HG03095 (cell line): ENCODE data around the gene NCOA3.

ENCODE experiments used
- ATAC-seq: cut with Tn5 transposase; IDR thresholded peaks from one replicate; pipeline ENCODE4 v1.9.1; 2021; ENCODE audit warnings: moderate library complexity; ENCODE audit not compliant: unreplicated experiment

Gene NCOA3

GRCh38 chr20:47596003-47596571, 94.4 kb downstream of the NCOA3 start:
- no peak for ATAC-seq

DNA sequence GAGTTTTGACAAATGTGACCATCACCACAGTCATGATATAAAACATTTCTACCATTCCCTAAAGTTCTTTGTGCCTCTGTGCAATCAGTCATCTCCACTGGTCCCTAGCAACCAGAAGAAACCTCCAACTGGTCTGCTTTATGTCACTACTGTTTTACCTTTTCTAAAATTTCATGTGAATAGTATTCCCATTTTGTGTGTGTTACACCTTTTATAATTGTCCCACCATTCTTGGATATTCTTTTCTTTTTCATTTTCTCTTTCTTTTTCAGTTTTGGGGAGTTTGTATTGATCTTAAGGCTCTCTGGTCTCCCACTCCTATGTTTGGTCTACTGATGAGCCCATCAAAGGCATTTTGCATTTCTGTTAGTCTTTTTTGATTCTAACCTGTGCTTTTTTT, 95.4 kb downstream of the NCOA3 start:
- no peak for ATAC-seq

DNA sequence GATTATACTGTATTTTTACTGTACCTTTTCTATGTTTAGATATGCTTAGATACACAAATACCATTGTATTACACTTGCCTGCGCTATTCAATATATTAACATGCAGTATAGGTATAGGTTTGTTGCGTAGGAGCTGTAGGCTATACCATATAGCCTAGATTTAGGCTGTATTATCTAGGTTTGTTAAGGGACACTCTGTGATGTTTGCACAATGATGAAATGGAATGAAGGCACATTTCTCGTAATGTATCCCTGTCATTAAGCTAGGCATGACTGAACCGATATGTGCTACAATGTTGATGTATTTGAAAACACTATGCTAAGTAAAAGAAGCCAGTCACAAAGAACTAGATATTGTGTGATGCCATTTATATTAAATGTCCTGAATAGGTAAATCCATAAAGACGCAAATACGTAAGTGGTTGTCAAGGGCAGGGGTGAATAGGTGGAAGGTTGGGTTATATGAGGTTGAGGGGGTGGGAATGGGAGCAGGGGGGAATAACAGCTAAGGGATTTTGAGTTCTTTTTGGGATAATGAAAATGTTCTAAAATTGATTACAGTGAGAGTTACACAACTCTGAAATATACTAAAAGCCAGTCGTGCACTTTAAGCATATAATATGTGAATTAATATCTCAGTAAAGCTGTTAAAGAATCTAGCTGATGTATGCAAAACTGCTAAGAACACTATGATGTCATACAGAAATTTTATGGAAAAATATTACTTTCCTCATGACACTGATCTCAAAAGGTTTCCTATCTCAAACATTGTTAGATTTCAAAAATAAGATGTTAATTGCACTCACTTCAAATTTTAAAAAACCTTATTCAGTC, 97.4 kb downstream of the NCOA3 start:
- no peak for ATAC-seq

DNA sequence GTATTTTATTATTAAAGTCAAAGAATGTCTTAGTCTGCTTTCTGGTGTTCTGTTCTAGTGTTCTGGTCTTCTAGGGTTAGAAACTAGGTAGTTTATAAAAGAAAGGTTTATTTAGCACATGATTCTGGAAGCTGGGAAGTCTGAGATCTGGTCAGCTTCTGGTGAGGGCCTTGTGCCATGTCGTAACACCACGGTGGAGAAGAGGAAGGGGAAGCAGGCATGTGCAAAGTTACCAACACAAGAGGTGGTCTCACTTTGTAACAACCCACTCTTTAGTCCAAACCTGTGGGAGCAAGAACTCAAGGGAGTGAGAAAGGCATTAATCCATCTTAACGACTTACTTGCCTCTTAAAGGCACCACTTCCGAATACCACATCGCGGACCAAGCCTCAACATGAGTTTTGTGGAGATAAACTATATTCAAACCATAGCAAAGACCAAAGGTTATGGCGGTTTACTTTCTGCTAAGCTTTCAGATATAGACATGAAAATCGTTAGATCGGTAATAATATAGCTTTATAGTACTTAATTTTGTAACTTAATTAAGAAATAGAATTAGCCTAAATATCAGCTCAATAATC, 99.4 kb downstream of the NCOA3 start:
- no peak for ATAC-seq

DNA sequence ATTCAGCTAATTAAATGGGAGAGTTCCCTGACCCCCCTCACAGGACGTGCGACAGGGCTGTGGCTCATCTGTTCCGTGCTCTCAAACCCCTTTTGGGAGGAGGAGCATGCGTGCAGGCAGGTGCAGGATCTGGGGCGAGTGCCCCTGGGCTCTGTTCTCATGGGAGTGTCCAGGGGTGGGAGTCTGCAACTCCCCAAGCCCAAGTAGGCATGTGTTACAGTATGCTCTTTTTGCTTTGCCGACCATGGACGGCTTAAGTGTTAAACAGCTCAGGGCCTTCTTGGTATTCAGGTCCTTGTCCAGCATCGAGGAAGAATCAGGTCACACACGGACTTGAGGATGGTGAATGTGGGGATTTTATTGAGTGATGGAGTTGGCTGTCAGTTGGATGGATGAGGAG, 101.6 kb downstream of the NCOA3 start:
- ATAC-seq, result no peak

DNA sequence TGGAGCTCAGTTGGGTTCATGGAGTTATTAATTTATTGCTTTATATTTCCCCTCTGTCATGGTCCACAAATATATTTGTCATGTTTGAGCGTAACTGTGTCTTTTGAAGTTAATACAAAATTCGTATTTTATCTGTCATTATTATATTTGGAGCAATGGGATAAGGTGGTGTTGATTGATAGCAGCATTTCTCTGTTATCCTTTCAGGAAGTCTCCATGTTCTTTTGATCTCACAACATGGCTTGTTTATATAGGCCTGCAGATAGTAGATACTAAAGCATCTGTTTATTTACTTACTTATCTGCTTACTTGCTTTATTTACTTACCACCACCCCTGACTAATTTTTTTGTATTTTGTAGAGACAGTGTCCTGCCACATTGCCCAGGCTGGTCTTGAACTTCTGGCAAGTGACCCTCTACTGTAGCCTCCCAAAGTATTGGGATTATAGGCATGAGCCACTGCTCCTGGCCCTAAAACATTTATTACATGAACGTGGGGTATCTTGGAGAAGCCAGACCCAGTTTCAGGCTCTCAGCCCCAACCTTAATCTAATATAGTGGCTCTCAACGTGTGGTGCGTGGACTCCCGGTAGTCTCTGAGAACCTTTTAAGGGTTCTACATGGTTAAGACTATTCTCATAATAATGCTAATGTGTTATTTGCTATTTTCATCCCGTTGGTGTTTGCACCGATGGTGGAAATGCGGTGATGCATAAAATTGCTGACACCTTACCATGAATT, 104.2 kb downstream of the NCOA3 start:
- no peak for ATAC-seq

GRCh38 chr20:47606414-47606982, 104.8 kb downstream of the NCOA3 start:
- no peak for ATAC-seq

DNA sequence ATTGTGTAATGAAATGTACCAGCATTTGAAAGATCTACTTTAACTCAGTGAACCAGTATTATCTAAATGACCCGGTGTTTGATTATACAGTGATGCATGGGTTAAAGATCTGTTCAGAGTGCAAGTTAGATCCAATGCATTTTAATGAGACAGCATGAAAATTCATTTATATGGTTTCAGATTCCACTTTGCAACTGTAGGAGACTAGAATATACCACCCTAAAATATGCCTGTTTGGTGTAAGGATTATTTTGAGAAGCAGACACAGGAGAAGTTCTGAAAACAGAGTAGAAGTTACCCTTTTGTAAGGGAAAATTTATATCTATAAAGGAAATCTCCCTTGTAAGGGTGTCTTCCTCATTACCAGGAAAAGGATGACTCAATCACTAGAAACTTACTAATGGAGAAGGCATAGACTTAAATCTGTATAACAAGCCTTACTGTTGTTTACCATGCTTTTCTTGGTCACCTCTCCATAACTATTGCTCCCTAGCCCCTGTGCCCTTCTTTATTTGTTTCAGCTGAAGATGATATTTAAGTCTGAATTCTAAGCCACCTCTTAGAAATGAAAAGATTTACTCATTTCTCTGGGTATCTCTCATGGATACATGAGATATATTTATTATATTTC, 105.4 kb downstream of the NCOA3 start:
- ATAC-seq, result no peak

GRCh38 chr20:47609001-47609400, 107.3 kb downstream of the NCOA3 start:
- ATAC-seq, result no peak

DNA sequence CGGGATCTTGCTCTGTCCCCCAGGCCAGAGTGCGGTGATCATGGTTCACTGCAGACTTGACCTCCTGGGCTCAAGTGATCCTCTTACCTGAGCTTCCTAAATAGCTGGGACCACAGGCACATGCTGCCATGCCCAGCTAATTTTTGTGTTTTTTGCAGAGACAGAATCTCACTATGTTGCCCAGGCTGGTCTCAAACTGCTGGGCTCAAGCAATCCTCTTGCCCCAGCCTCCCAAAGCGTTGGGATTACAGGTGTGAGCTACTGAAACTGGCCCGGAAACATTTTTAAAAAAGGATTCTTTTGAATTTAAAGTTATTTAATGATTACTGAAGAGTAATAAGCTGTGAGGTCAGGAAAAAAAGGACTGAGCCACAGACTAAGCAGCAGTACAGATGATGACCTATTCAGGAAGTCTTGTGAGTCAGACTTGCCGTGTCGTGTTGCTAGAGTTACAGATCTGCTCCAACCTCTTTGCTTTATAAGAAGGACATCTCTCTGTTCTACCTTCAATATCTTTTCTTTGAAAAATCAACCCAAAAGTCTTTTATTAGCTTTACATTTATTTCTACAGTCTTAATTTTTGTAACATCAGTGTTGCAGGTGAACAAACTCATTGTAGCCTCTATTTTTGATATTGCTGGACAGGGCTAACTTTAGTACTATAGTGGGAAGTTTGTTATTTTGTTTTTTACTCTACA, 108.7 kb downstream of the NCOA3 start:
- ATAC-seq, result no peak

GRCh38 chr20:47610945-47611250, 109.2 kb downstream of the NCOA3 start:
- no peak for ATAC-seq

DNA sequence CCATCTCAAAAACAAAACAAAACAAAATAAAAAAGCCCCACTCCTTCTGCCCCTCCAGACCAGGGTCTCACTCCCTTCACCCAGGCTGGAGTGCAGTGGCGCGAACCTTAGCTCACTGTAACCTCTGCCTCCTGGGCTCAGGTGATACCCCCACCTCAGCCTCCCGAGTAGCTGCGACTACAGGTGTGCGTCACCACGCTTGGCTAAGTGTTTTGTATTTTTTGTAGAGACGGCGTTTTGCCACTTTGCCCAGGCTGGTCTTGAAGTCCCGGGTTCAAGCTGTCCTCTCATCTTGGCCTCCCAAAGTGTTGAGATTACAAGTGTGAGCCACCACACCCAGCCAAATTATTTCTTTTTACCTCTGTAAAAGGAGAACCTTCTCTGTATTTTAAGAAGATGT, 110.1 kb downstream of the NCOA3 start:
- no peak for ATAC-seq

- ATAC-seq, result no peak
Measured at GRCh38 chr20:47612670-47613069, 111.0 kb downstream of the NCOA3 start.

- no peak for ATAC-seq
Measured at GRCh38 chr20:47614703-47615309, 113.1 kb downstream of the NCOA3 start.

DNA sequence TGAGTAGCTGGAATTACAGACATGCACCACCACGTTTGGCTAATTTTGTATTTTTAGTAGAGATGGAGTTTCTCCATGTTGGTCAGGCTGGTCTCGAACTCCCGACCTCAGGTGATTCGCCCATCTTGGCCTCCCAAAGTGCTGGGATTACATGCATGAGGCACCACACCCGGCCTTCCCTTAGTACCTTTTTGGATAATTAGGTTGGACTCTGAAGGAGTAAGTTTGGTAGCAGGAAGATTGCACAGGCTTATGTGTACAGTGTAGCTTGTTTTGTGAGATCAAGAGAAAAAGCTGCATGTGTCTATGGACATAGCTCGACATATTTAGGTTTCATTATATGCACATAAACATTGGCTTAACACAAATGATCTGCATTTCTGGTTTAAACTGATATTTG, 116.8 kb downstream of the NCOA3 start:
- no peak for ATAC-seq

- no peak for ATAC-seq
Measured at GRCh38 chr20:47620808-47621805, 119.4 kb downstream of the NCOA3 start.

GRCh38 chr20:47622118-47622665, 120.5 kb downstream of the NCOA3 start:
- no peak for ATAC-seq

GRCh38 chr20:47623206-47623605, 121.5 kb downstream of the NCOA3 start:
- no peak for ATAC-seq
